Fibroblast of lung (primary cell): ENCODE data around the gene CAPZB.

Source experiments
- EZH2 ChIP-seq: IDR thresholded peaks from 2 replicates; pipeline ENCODE4 v1.5.1; 2012; ENCODE audit warnings: low read length, control low read depth, mild to moderate bottlenecking; ENCODE audit errors: missing control alignments
- TF ChIP-seq, protein P1 (sequence below), 2 donors: IDR thresholded peaks in 1 of 2; conservative IDR thresholded peaks in 1 of 2; 1 replicate in 1 of 2; 2 replicates in 1 of 2; pipeline ENCODE4 v1.5.1; 2011 to 2012; ENCODE audit warnings: low read length in 2 of 2, control low read depth in 1 of 2, inconsistent platforms in 1 of 2, low read depth in 1 of 2, mild to moderate bottlenecking in 1 of 2

DNA sequence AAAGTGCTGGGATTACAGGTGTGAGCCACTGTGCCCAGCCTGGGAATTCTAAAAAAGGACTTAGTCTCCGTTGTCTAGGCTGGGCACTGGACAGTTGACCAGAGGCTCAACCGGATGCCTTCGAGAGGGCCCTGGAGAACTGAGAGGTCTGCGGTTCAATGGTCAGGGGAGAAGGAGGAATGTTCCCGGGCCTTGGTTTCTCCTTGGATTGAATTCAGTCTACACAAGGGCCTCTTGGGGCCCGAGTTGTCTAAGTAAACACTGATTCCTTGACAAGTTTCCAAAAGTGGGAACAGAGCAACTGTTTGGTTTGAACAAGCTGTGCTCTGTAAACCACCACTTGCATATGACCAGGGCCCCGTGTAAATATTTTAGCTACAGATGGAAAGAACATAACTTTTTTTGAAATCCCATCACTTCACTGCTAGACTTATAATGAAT lies 29.1 kb upstream of the CAPZB start:
- TF ChIP-seq, protein P1, sequence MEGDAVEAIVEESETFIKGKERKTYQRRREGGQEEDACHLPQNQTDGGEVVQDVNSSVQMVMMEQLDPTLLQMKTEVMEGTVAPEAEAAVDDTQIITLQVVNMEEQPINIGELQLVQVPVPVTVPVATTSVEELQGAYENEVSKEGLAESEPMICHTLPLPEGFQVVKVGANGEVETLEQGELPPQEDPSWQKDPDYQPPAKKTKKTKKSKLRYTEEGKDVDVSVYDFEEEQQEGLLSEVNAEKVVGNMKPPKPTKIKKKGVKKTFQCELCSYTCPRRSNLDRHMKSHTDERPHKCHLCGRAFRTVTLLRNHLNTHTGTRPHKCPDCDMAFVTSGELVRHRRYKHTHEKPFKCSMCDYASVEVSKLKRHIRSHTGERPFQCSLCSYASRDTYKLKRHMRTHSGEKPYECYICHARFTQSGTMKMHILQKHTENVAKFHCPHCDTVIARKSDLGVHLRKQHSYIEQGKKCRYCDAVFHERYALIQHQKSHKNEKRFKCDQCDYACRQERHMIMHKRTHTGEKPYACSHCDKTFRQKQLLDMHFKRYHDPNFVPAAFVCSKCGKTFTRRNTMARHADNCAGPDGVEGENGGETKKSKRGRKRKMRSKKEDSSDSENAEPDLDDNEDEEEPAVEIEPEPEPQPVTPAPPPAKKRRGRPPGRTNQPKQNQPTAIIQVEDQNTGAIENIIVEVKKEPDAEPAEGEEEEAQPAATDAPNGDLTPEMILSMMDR (conservative IDR thresholded peaks at IDR 0.05 in 1 of 2, IDR thresholded peaks at IDR 0.05 in 1 of 2; ENCODE audit: low read depth in 1 of 2, low read length in 2 of 2): no peak
- no peak for TF ChIP-seq EZH2
